ENCODE measurements around the gene CTDP1. TPM values are rescaled to one million over a fixed set of nuclear protein-coding genes. Genes with fewer than 3 reads are reported as not detected.

CTDP1 gene
- total RNA-seq, 1 experiment from 2014 or later: 33.7 TPM

DNA sequence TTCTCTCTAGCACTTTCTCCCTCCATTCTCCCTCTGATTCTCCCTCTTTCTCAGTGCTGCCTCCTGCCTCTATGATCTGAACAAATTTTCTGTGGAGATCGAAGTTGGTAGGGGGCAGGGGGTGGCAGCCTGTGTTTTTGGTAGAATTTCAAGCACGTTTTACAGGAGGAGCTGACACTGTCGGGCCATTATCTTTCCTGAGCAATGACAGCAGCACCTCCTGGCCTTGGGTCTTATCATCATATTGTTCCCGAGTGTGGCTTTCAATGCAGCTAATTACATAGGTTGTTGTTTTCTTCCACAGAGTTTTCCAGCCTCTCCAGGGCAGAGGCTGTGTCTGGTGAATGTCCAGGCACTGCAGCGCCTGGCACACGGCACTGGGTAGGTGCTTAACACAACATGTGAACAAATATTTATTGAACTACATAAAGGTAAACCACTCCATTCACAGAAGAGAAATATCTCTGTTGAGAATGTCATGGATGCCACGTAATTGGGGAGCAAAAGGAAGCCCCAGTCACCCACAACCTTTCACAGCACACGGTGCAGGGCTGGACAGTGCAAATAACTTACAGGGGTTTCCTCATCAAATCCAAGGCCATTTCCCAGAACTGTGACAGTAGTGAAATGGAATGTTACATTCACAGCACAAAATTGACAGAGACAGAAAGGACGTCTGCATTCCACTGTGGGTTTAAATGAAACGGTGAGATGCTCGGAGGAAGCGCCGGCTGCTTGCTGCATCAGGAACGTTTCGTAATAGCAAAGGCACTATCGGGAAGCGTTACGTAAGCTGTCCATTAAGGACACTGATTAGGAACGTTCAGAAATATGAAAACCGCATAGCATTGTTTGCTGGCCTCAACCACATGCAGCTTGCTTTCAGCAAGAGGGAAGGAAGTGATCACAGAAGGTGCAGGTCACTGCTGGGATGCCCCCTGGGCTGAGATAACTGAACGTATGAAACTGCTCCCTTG, 111.7 kb downstream of the CTDP1 start:
- Histone ChIP-seq H2AFZ (ENCODE audit: low read length) (no peak overlapping the region), H3K9ac (ENCODE audit: extremely low read depth, insufficient read length, low read length) (no peak overlapping the region), H3K14ac (ENCODE audit: insufficient read depth, low read length) (no peak overlapping the region), H4K20me1 (ENCODE audit: control insufficient read depth, insufficient read depth, insufficient read length) (peaks cover 2% of the 10 kb centered on the region), H3K56ac (ENCODE audit: insufficient read length, low read depth, low read length) (no peak overlapping the region), H3K23me2 (ENCODE audit: insufficient read length, low read depth, low read length, poor library complexity, severe bottlenecking) (no peaks in the 10 kb centered on the region), H3K9me3 (ENCODE audit: control insufficient read depth, low read depth, low read length) (no peaks in the 10 kb centered on the region), H2BK15ac (ENCODE audit: low read depth, low read length) (no peak overlapping the region), H2BK20ac (ENCODE audit: low read depth, low read length, poor library complexity, severe bottlenecking) (no peak overlapping the region), H4K5ac (ENCODE audit: insufficient read length, low read depth, low read length) (no peak overlapping the region), H2AK5ac (ENCODE audit: insufficient read length, low read length) (no peak overlapping the region), H3K4ac (ENCODE audit: low read depth, low read length) (no peak overlapping the region), H3K4me2 (ENCODE audit: insufficient read depth, insufficient read length, low read length) (no peak overlapping the region), H3K27me3 (ENCODE audit: insufficient read depth, low read length) (peaks cover 19% of the 10 kb centered on the region; the same call in 1 of the 2 replicates), H2BK120ac (ENCODE audit: low read depth, low read length, poor library complexity, severe bottlenecking) (no peak overlapping the region), H3K23ac (ENCODE audit: insufficient read length, low read depth, low read length) (no peak overlapping the region), H3K27ac (ENCODE audit: insufficient read length, low read depth, low read length) (no peak overlapping the region), H3K18ac (ENCODE audit: insufficient read length, low read depth, low read length) (no peak overlapping the region), H3K79me1 (ENCODE audit: insufficient read depth, low read depth, low read length, poor library complexity, severe bottlenecking) (no peaks in the 10 kb centered on the region), H4K91ac (ENCODE audit: insufficient read length, low read depth, low read length) (no peak overlapping the region), H2BK5ac (ENCODE audit: insufficient read length, low read length) (no peak overlapping the region), H3T11ph (ENCODE audit: low read length) (no peak overlapping the region), H4K8ac (replicated peaks; ENCODE audit: insufficient read length, low read depth, low read length) (no peak overlapping the region), H3K79me2 (ENCODE audit: insufficient read depth, low read length) (no peaks in the 10 kb centered on the region), H3K4me1 (ENCODE audit: insufficient read depth, low read length) (no peaks in the 10 kb centered on the region), H2BK12ac (ENCODE audit: insufficient read length, low read depth, low read length) (no peak overlapping the region)
- Mint-ChIP-seq H3K4me1 (no peaks in the 10 kb centered on the region; a peak in 1 of 4 replicates), H3K27me3 (ENCODE audit: low read depth) (peaks cover 84% of the 10 kb centered on the region), H3K9me3 (peaks cover 2 to 5% of the 10 kb centered on the region in 2 experiments; a peak in 2 of 5 replicates), H3K4me3 (no peak overlapping the region), H3K27ac (no peak overlapping the region), H3K36me3 (ENCODE audit: insufficient read depth in 1 of 3, low read depth in 3 of 3) (no peaks in the 10 kb centered on the region)
- TF ChIP-seq, protein P1, sequence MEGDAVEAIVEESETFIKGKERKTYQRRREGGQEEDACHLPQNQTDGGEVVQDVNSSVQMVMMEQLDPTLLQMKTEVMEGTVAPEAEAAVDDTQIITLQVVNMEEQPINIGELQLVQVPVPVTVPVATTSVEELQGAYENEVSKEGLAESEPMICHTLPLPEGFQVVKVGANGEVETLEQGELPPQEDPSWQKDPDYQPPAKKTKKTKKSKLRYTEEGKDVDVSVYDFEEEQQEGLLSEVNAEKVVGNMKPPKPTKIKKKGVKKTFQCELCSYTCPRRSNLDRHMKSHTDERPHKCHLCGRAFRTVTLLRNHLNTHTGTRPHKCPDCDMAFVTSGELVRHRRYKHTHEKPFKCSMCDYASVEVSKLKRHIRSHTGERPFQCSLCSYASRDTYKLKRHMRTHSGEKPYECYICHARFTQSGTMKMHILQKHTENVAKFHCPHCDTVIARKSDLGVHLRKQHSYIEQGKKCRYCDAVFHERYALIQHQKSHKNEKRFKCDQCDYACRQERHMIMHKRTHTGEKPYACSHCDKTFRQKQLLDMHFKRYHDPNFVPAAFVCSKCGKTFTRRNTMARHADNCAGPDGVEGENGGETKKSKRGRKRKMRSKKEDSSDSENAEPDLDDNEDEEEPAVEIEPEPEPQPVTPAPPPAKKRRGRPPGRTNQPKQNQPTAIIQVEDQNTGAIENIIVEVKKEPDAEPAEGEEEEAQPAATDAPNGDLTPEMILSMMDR (conservative IDR thresholded peaks at IDR 0.05): no peak
- DNase-seq: no peak
- WGBS (ENCODE audit: extremely low coverage, insufficient read length, low lambda C conversion rate): no CpG with 5 or more reads among the region's 21 CpGs

Measured in H9 (cell line).